HEK293 (cell line): Measurements from ENCODE around the gene IPO5.

Experiments
- CTCF ChIA-PET: fragments of 350-600 bp; formaldehyde crosslinking; extraction: SDS; loops from one replicate; lab custom pipeline; 2021; ENCODE audit warnings: antibody characterized with exemption; lab: Yijun Ruan, JAX
- POLR2A ChIA-PET: fragments of 300-600 bp; formaldehyde crosslinking; extraction: SDS; loops from one replicate; lab custom pipeline; 2020; ENCODE audit warnings: antibody characterized with exemption, inconsistent platforms; lab: Yijun Ruan, JAX
- H3K27ac ChIP-seq: fragments of 200-500 bp; sonication (Bioruptor generic); 2 replicates; pipeline ENCODE4 v1.5.1; 2014; ENCODE audit warnings: low read depth, low read length, control low read depth, inconsistent platforms; ENCODE audit errors: extremely low read depth
- H3K36me3 ChIP-seq, 2 experiments: fragments of 200-500 bp in 1 of 2; sonication (Bioruptor generic) in 1 of 2; 1 replicate in 1 of 2; 2 replicates in 1 of 2; pipeline ENCODE4 v1.5.1; 2014 to 2017; ENCODE audit warnings: inconsistent platforms in 2 of 2, low read length in 2 of 2; ENCODE audit not compliant: control insufficient read depth in 2 of 2, insufficient read depth in 1 of 2
- H3K4me1 ChIP-seq: fragments of 200-500 bp; sonication (Bioruptor generic); 2 replicates; pipeline ENCODE4 v1.5.1; 2014; ENCODE audit warnings: mild to moderate bottlenecking, low read length, inconsistent platforms; ENCODE audit not compliant: control insufficient read depth, insufficient read depth
- H3K4me3 ChIP-seq: 2 replicates; pipeline ENCODE4 v1.5.1; 2011; ENCODE audit warnings: low read depth, mild to moderate bottlenecking, control low read depth, low read length, moderate library complexity
- H3K9me3 ChIP-seq: fragments of 200-500 bp; sonication (Bioruptor generic); 2 replicates; pipeline ENCODE4 v1.5.1; 2014; ENCODE audit warnings: low read depth, low read length, inconsistent platforms; ENCODE audit not compliant: control insufficient read depth, insufficient read depth
- BCL6B ChIP-seq: fragments of 450-650 bp; formaldehyde crosslinking; IDR thresholded peaks from 2 replicates; pipeline ENCODE4 v1.5.1; 2017; ENCODE audit warnings: missing biosample characterization, missing genetic modification characterization
- ELK4 ChIP-seq: IDR thresholded peaks from 2 replicates; pipeline ENCODE4 v1.6.1; 2011; ENCODE audit warnings: mild to moderate bottlenecking, low read depth, low read length, borderline replicate concordance
- GFI1B ChIP-seq: fragments of 450-650 bp; formaldehyde crosslinking; IDR thresholded peaks from 2 replicates; pipeline ENCODE4 v1.5.1; 2016; ENCODE audit warnings: missing biosample characterization, missing genetic modification characterization
- HOXA7 ChIP-seq: sonication (generic); formaldehyde crosslinking; IDR thresholded peaks from 2 replicates; pipeline ENCODE4 v1.8.1; 2022; ENCODE audit warnings: missing genetic modification reagents, borderline replicate concordance
- SP7 ChIP-seq: fragments of 450-650 bp; formaldehyde crosslinking; IDR thresholded peaks from 2 replicates; pipeline ENCODE4 v1.5.1; 2016; ENCODE audit warnings: missing biosample characterization, missing genetic modification characterization
- TCF7L2 ChIP-seq: IDR thresholded peaks from 2 replicates; pipeline ENCODE4 v1.6.1; 2011; ENCODE audit warnings: low read depth, mild to moderate bottlenecking, inconsistent platforms, low read length, moderate library complexity, borderline replicate concordance
- WT1 ChIP-seq: fragments of 450-650 bp; formaldehyde crosslinking; IDR thresholded peaks from 2 replicates; pipeline ENCODE4 v1.5.1; 2016; ENCODE audit warnings: missing biosample characterization, missing genetic modification characterization
- ZBTB17 ChIP-seq: fragments of 450-650 bp; formaldehyde crosslinking; IDR thresholded peaks from 2 replicates; pipeline ENCODE4 v1.5.1; 2016; ENCODE audit warnings: missing biosample characterization, missing genetic modification characterization
- ZBTB7A ChIP-seq: fragments of 450-650 bp; formaldehyde crosslinking; IDR thresholded peaks from 2 replicates; pipeline ENCODE4 v1.5.1; 2016; ENCODE audit warnings: low read depth, missing biosample characterization, missing genetic modification characterization
- ZFP69B ChIP-seq: fragments of 450-650 bp; formaldehyde crosslinking; IDR thresholded peaks from 2 replicates; pipeline ENCODE4 v1.5.1; 2016; ENCODE audit warnings: missing biosample characterization, missing genetic modification characterization
- ZNF114 ChIP-seq: fragments of 450-650 bp; formaldehyde crosslinking; IDR thresholded peaks from 2 replicates; pipeline ENCODE4 v1.5.0; 2017; ENCODE audit warnings: missing biosample characterization, missing genetic modification characterization
- ZNF133 ChIP-seq: fragments of 450-650 bp; formaldehyde crosslinking; IDR thresholded peaks from 2 replicates; pipeline ENCODE4 v1.5.1; 2016; ENCODE audit warnings: missing biosample characterization, missing genetic modification characterization
- ZNF214 ChIP-seq: fragments of 450-650 bp; formaldehyde crosslinking; IDR thresholded peaks from 2 replicates; pipeline ENCODE4 v1.5.1; 2017; ENCODE audit warnings: missing biosample characterization, mild to moderate bottlenecking, missing genetic modification characterization, borderline replicate concordance
- ZNF311 ChIP-seq: fragments of 450-650 bp; formaldehyde crosslinking; IDR thresholded peaks from 2 replicates; pipeline ENCODE4 v1.5.1; 2017; ENCODE audit warnings: missing biosample characterization, missing genetic modification characterization, borderline replicate concordance
- ZNF335 ChIP-seq: fragments of 450-650 bp; formaldehyde crosslinking; conservative IDR thresholded peaks from 2 replicates; pipeline ENCODE4 v1.5.1; 2016; ENCODE audit warnings: missing biosample characterization, missing genetic modification characterization
- ZNF394 ChIP-seq: fragments of 450-650 bp; formaldehyde crosslinking; IDR thresholded peaks from 2 replicates; pipeline ENCODE4 v1.5.1; 2016; ENCODE audit warnings: missing biosample characterization, missing genetic modification characterization, mild to moderate bottlenecking, moderate library complexity, borderline replicate concordance
- ZNF398 ChIP-seq: fragments of 450-650 bp; formaldehyde crosslinking; IDR thresholded peaks from 2 replicates; pipeline ENCODE4 v1.5.1; 2017; ENCODE audit warnings: missing biosample characterization, missing genetic modification characterization
- ZNF426 ChIP-seq: fragments of 450-650 bp; formaldehyde crosslinking; IDR thresholded peaks from 2 replicates; pipeline ENCODE4 v1.5.1; 2017; ENCODE audit warnings: missing biosample characterization, missing genetic modification characterization, mild to moderate bottlenecking, inconsistent platforms, moderate library complexity
- ZNF529 ChIP-seq: fragments of 450-650 bp; formaldehyde crosslinking; IDR thresholded peaks from 2 replicates; pipeline ENCODE4 v1.5.1; 2017; ENCODE audit warnings: missing genetic modification characterization, missing biosample characterization; ENCODE audit not compliant: insufficient replicate concordance
- ZNF580 ChIP-seq: fragments of 450-650 bp; formaldehyde crosslinking; IDR thresholded peaks from 2 replicates; pipeline ENCODE4 v1.5.1; 2016; ENCODE audit warnings: missing biosample characterization, missing genetic modification characterization
- ZNF629 ChIP-seq: fragments of 450-650 bp; formaldehyde crosslinking; IDR thresholded peaks from 2 replicates; pipeline ENCODE4 v1.5.1; 2017; ENCODE audit warnings: missing biosample characterization, missing genetic modification characterization
- ZNF639 ChIP-seq: fragments of 450-650 bp; formaldehyde crosslinking; IDR thresholded peaks from 2 replicates; pipeline ENCODE4 v1.5.1; 2016; ENCODE audit warnings: missing biosample characterization, missing genetic modification characterization
- ZNF701 ChIP-seq: fragments of 450-650 bp; formaldehyde crosslinking; IDR thresholded peaks from 2 replicates; pipeline ENCODE4 v1.5.1; 2016; ENCODE audit warnings: missing biosample characterization, missing genetic modification characterization
- ZSCAN4 ChIP-seq: fragments of 450-650 bp; formaldehyde crosslinking; IDR thresholded peaks from 2 replicates; pipeline ENCODE4 v1.5.1; 2017; ENCODE audit warnings: missing biosample characterization, missing genetic modification characterization

Gene IPO5

GRCh38 chr13:97932647-97933046 lies 20.8 kb upstream of the IPO5 start:
- CTCF ChIA-PET, result no interaction called here
- no peak overlapping the region for H3K27ac ChIP-seq
- TF ChIP-seq ELK4 (no peak), ZNF114 (tag by site-specific recombination) (no peak)
- H3K4me3 ChIP-seq, result no peak overlapping the region
- no peaks in the 10 kb centered on the region for H3K9me3 ChIP-seq
- POLR2A ChIA-PET, result no interaction called here
- H3K4me1 ChIP-seq, result 0 out of 2 replicates have a peak, but pooled peaks cover 3% of the 10 kb centered on the region
- H3K36me3 ChIP-seq, result no peaks in the 10 kb centered on the region

GRCh38 chr13:97933776-97934175 lies 19.7 kb upstream of the IPO5 start:
- Histone ChIP-seq H3K4me1 (0 out of 2 replicates have a peak, but pooled peaks cover 3% of the 10 kb centered on the region), H3K27ac (no peak overlapping the region)
- TF ChIP-seq SP7 (tag by site-specific recombination), result no peak
- no peak for TF ChIP-seq ZBTB17 (tag by site-specific recombination)
- TF ChIP-seq ZNF394 (tag by site-specific recombination), result no peak
- TF ChIP-seq ZNF529 (tag by site-specific recombination), result no peak
- no peak for TF ChIP-seq ZBTB7A (tag by site-specific recombination)
- TF ChIP-seq ZNF701 (tag by site-specific recombination), result no peak
- no peak for TF ChIP-seq ZNF639 (tag by site-specific recombination)
- no peak for TF ChIP-seq ZNF214 (tag by site-specific recombination)
- TF ChIP-seq, all 188 proteins: peak for 0
- Histone ChIP-seq H3K4me3 (no peak overlapping the region), H3K9me3 (no peaks in the 10 kb centered on the region), H3K36me3 (no peaks in the 10 kb centered on the region)
- ChIA-PET CTCF (no interaction called here), POLR2A (no interaction called here)

GRCh38 chr13:97934590-97934989 lies 18.9 kb upstream of the IPO5 start:
- H3K9me3 ChIP-seq, result no peaks in the 10 kb centered on the region
- POLR2A ChIA-PET, result no interaction called here
- no peak overlapping the region for H3K27ac ChIP-seq
- CTCF ChIA-PET, result interaction anchor here (0.7 kb wide), 1 partner anchor 1298 kb away, joined by 3 read pairs; no protein-coding TSS in a partner anchor
- H3K4me3 ChIP-seq, result no peak overlapping the region
- no peaks in the 10 kb centered on the region for H3K36me3 ChIP-seq
- H3K4me1 ChIP-seq, result 0 out of 2 replicates have a peak, but pooled peaks cover 3% of the 10 kb centered on the region
- no peak for TF ChIP-seq ZNF426 (tag by site-specific recombination)
- TF ChIP-seq ZSCAN4 (tag by site-specific recombination), result no peak
- TF ChIP-seq ZNF335 (tag by site-specific recombination), result no peak
- no peak for TF ChIP-seq TCF7L2
- no peak for TF ChIP-seq HOXA7 (CRISPR knock-in tag)
- TF ChIP-seq GFI1B, result no peak
- TF ChIP-seq ZNF398 (tag by site-specific recombination), result no peak
- TF ChIP-seq BCL6B, result no peak
- TF ChIP-seq ZNF133 (tag by site-specific recombination), result no peak
- TF ChIP-seq ZNF311 (tag by site-specific recombination), result no peak
- TF ChIP-seq ZNF580 (tag by site-specific recombination), result no peak
- TF ChIP-seq WT1, result no peak
- TF ChIP-seq ZFP69B (tag by site-specific recombination), result no peak
- no peak for TF ChIP-seq ZNF629 (tag by site-specific recombination)
